Smooth muscle cell of trachea (primary cell): ENCODE results near the gene KRT9. TPM values are rescaled to one million over a fixed set of nuclear protein-coding genes. Genes with fewer than 3 reads are reported as not detected.

Experiments
- total RNA-seq: library from RNA; depleted of rRNA; stranded (reverse); fragments of >200 nt; gene quantifications from 2 replicates; pipeline ENCODE4 v1.2.1, GENCODE V29; 2014

Gene KRT9
- not detected in 2 replicates for total RNA-seq

GRCh38 chr17:41571561-41572434 is at the start of gene KRT9:
Gene KRT9, minus strand, starts transcription at chr17:41572059. Its CDS starts 67 bp downstream, at chr17:41571992.

GRCh38 chr17:41612376-41613160 is 40.7 kb upstream of the KRT9 start, which contains the start of gene KRT16:
Gene KRT16, minus strand, starts transcription at chr17:41612767. Its CDS starts 79 bp downstream, at chr17:41612688.

GRCh38 chr17:41586863-41587495 is 15.1 kb upstream of the KRT9 start, which contains the start of gene KRT14:
Gene KRT14, minus strand, starts transcription at chr17:41586895. Its CDS starts 61 bp downstream, at chr17:41586834.

GRCh38 chr17:41518789-41519449 is 52.9 kb downstream of the KRT9 start, which contains the start of gene KRT15:
Gene KRT15, minus strand, starts transcription at chr17:41518890. Its CDS starts 63 bp downstream, at chr17:41518827.

Other genes with a start within 250 kb of the KRT9 start
- gene KRT33A, start 221.2 kb downstream of the KRT9 start, total RNA-seq, result not detected in 2 replicates
- gene KRT33B, start 202.2 kb downstream of the KRT9 start, total RNA-seq, result not detected in 2 replicates
- 0.17 TPM in 1 of 2 replicates, not detected in the other for gene KRT34, start 189.8 kb downstream of the KRT9 start, total RNA-seq
- not detected in 2 replicates for gene KRT31, start 174.5 kb downstream of the KRT9 start, total RNA-seq
- gene KRT37, start 147.5 kb downstream of the KRT9 start, total RNA-seq, result not detected in 2 replicates
- not detected in 2 replicates for gene KRT38, start 131.1 kb downstream of the KRT9 start, total RNA-seq
- not detected in 2 replicates for gene KRT32, start 104.7 kb downstream of the KRT9 start, total RNA-seq
- not detected in 2 replicates for gene KRT35, start 90.9 kb downstream of the KRT9 start, total RNA-seq
- gene KRT36, start 82.1 kb downstream of the KRT9 start, total RNA-seq, result not detected in 2 replicates
- gene KRT13, start 66.4 kb downstream of the KRT9 start, total RNA-seq, result 0.15 TPM in 1 of 2 replicates, not detected in the other
- 0.66 and 2.9 TPM in 2 replicates for gene KRT15, start 53.2 kb downstream of the KRT9 start, total RNA-seq
- gene KRT19, start 43.8 kb downstream of the KRT9 start, total RNA-seq, result 21.1 and 42.7 TPM in 2 replicates
- 0.17 and 3.1 TPM in 2 replicates for gene KRT14, start 14.8 kb upstream of the KRT9 start, total RNA-seq
- 0.17 TPM in 1 of 2 replicates, not detected in the other for gene KRT16, start 40.7 kb upstream of the KRT9 start, total RNA-seq
- gene KRT17, start 52.5 kb upstream of the KRT9 start, total RNA-seq, result 1.5 and 15.1 TPM in 2 replicates
- gene EIF1, start 116.8 kb upstream of the KRT9 start, total RNA-seq, result 82.5 and 236 TPM in 2 replicates
- not detected in 2 replicates for gene GAST, start 140.3 kb upstream of the KRT9 start, total RNA-seq
- gene HAP1, start 162.6 kb upstream of the KRT9 start, total RNA-seq, result under 0.01 and 0.17 TPM in 2 replicates
- gene JUP, start 214.7 kb upstream of the KRT9 start, total RNA-seq, result 5.3 and 5.4 TPM in 2 replicates
- gene P3H4, start 239.9 kb upstream of the KRT9 start, total RNA-seq, result 41.6 and 64.2 TPM in 2 replicates
- gene FKBP10, start 240.9 kb upstream of the KRT9 start, total RNA-seq, result 407 and 587 TPM in 2 replicates